HEK293T (cell line): Measurements from ENCODE around the gene IRAK1BP1.

Source experiments
- ARNT ChIP-seq: fragments of 450-650 bp; IDR thresholded peaks from 2 replicates; pipeline ENCODE4 v1.6.1; 2017; ENCODE audit warnings: mild to moderate bottlenecking
- BHLHE40 ChIP-seq: fragments of 450-650 bp; IDR thresholded peaks from 2 replicates; pipeline ENCODE4 v1.6.1; 2016; ENCODE audit warnings: mild to moderate bottlenecking, moderate library complexity, borderline replicate concordance
- CTBP1 ChIP-seq: fragments of 450-650 bp; IDR thresholded peaks from 2 replicates; pipeline ENCODE4 v1.6.1; 2016; ENCODE audit warnings: borderline replicate concordance
- FOXA1 ChIP-seq: fragments of 450-650 bp; IDR thresholded peaks from 2 replicates; pipeline ENCODE4 v1.6.1; 2016; ENCODE audit warnings: mild to moderate bottlenecking
- FOXK2 ChIP-seq: fragments of 450-650 bp; IDR thresholded peaks from 2 replicates; pipeline ENCODE4 v1.6.1; 2016; ENCODE audit warnings: mild to moderate bottlenecking
- FOXM1 ChIP-seq: fragments of 450-650 bp; IDR thresholded peaks from 2 replicates; pipeline ENCODE4 v1.6.1; 2017; ENCODE audit warnings: mild to moderate bottlenecking, borderline replicate concordance
- HDGF ChIP-seq: fragments of 450-650 bp; IDR thresholded peaks from 2 replicates; pipeline ENCODE4 v1.6.1; 2017; ENCODE audit warnings: antibody characterized with exemption, borderline replicate concordance
- L3MBTL2 ChIP-seq: fragments of 450-650 bp; conservative IDR thresholded peaks from 2 replicates; pipeline ENCODE4 v1.6.1; 2016; ENCODE audit warnings: mild to moderate bottlenecking
- LEF1 ChIP-seq: fragments of 450-650 bp; IDR thresholded peaks from 2 replicates; pipeline ENCODE4 v1.6.1; 2017; ENCODE audit warnings: mild to moderate bottlenecking, borderline replicate concordance
- SP1 ChIP-seq: fragments of 450-650 bp; IDR thresholded peaks from 2 replicates; pipeline ENCODE4 v1.6.1; 2017
- SUZ12 ChIP-seq: fragments of 450-650 bp; IDR thresholded peaks from 2 replicates; pipeline ENCODE4 v1.6.1; 2016; ENCODE audit warnings: mild to moderate bottlenecking
- TARDBP ChIP-seq: fragments of 450-650 bp; IDR thresholded peaks from 2 replicates; pipeline ENCODE4 v1.6.1; 2016
- ZNF384 ChIP-seq: fragments of 450-650 bp; IDR thresholded peaks from 2 replicates; pipeline ENCODE4 v1.6.1; 2016
- TF ChIP-seq, protein P1 (sequence below): fragments of 450-650 bp; IDR thresholded peaks from 2 replicates; pipeline ENCODE4 v1.6.1; 2016

GRCh38 chr6:78851156-78851555, 16.2 kb upstream of the IRAK1BP1 start:
- no peak for TF ChIP-seq FOXM1
- TF ChIP-seq TARDBP = no peak
- no peak for TF ChIP-seq CTBP1
- TF ChIP-seq FOXA1 = no peak
- TF ChIP-seq SUZ12 = no peak
- no peak for TF ChIP-seq L3MBTL2
- no peak for TF ChIP-seq FOXK2
- TF ChIP-seq HDGF = no peak
- no peak for TF ChIP-seq SP1
- TF ChIP-seq ARNT = no peak
- no peak for TF ChIP-seq BHLHE40
- TF ChIP-seq, protein P1, sequence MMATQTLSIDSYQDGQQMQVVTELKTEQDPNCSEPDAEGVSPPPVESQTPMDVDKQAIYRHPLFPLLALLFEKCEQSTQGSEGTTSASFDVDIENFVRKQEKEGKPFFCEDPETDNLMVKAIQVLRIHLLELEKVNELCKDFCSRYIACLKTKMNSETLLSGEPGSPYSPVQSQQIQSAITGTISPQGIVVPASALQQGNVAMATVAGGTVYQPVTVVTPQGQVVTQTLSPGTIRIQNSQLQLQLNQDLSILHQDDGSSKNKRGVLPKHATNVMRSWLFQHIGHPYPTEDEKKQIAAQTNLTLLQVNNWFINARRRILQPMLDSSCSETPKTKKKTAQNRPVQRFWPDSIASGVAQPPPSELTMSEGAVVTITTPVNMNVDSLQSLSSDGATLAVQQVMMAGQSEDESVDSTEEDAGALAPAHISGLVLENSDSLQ = no peak
- TF ChIP-seq LEF1 = no peak
- no peak for TF ChIP-seq ZNF384
